GM23338 (cell line): ENCODE measurements around the gene CYSLTR2. TPM values are rescaled to one million over a fixed set of nuclear protein-coding genes. Genes with fewer than 3 reads are reported as not detected.
"Not testable (repeated sequence)": the region's sequence is repeated elsewhere in the genome, so short reads cannot be mapped to it uniquely, and the experiment has no call there.

Experiments
- ATAC-seq: fragments of 200-7000 bp; cut with Tn5 transposase; 3 replicates; pipeline ENCODE4 v1.9.1; 2020
- DNase-seq: peaks from one replicate; pipeline ENCODE4 v3.0.0-alpha.2; 2015; ENCODE audit warnings: low spot score
- H2AFZ ChIP-seq: fragments of 200-600 bp; sonication (generic); 2 replicates; pipeline ENCODE4 v1.8.0; 2016; ENCODE audit warnings: antibody characterized with exemption, mild to moderate bottlenecking, moderate library complexity
- H3F3A ChIP-seq: fragments of 200-600 bp; sonication (generic); replicated peaks from 2 replicates; pipeline ENCODE4 v1.8.0; 2017; ENCODE audit warnings: antibody characterized with exemption, mixed run types, low read depth
- H3K27ac ChIP-seq: fragments of 200-600 bp; sonication (generic); 2 replicates; pipeline ENCODE4 v1.6.1; 2016; ENCODE audit warnings: low read depth
- H3K27me3 ChIP-seq: fragments of 200-600 bp; sonication (generic); 2 replicates; pipeline ENCODE4 v1.8.0; 2016; ENCODE audit warnings: mild to moderate bottlenecking, mixed run types, moderate library complexity; ENCODE audit not compliant: insufficient read depth
- H3K36me3 ChIP-seq: fragments of 200-600 bp; sonication (generic); 2 replicates; pipeline ENCODE4 v1.8.0; 2016; ENCODE audit warnings: mild to moderate bottlenecking; ENCODE audit not compliant: insufficient read depth
- H3K4me1 ChIP-seq: fragments of 200-600 bp; sonication (generic); 2 replicates; pipeline ENCODE4 v1.8.0; 2016; ENCODE audit warnings: mild to moderate bottlenecking, moderate library complexity; ENCODE audit not compliant: insufficient read depth
- H3K4me2 ChIP-seq: fragments of 200-600 bp; sonication (generic); 2 replicates; pipeline ENCODE4 v1.7.1; 2017; ENCODE audit warnings: mixed run types
- H3K4me3 ChIP-seq: fragments of 200-600 bp; sonication (generic); 2 replicates; pipeline ENCODE4 v1.6.1; 2016; ENCODE audit warnings: mixed run types
- H3K79me2 ChIP-seq: fragments of 200-600 bp; sonication (generic); replicated peaks from 2 replicates; pipeline ENCODE4 v1.8.0; 2017; ENCODE audit warnings: mild to moderate bottlenecking; ENCODE audit not compliant: insufficient read depth
- H3K9me2 ChIP-seq: fragments of 200-600 bp; sonication (generic); 2 replicates; pipeline ENCODE4 v1.8.0; 2017; ENCODE audit not compliant: insufficient read depth
- H4K20me1 ChIP-seq: fragments of 200-600 bp; sonication (generic); replicated peaks from 2 replicates; pipeline ENCODE4 v1.8.0; 2017; ENCODE audit warnings: mild to moderate bottlenecking; ENCODE audit not compliant: insufficient read depth
- H3K27ac Mint-ChIP-seq: 2 replicates; pipeline ENCODE4 v1.8.0; 2020; ENCODE audit warnings: inconsistent platforms, mild to moderate bottlenecking, moderate library complexity, mixed read lengths
- H3K27me3 Mint-ChIP-seq: 3 replicates; pipeline ENCODE4 v1.8.0; 2022; ENCODE audit warnings: low read depth, mild to moderate bottlenecking, moderate library complexity, mixed read lengths, inconsistent platforms; ENCODE audit not compliant: insufficient read depth, poor library complexity
- H3K36me3 Mint-ChIP-seq: 3 replicates; pipeline ENCODE4 v1.8.0; 2021; ENCODE audit warnings: low read depth, mild to moderate bottlenecking, inconsistent platforms, moderate library complexity, mixed read lengths
- H3K4me1 Mint-ChIP-seq: 3 replicates; pipeline ENCODE4 v1.8.0; 2020; ENCODE audit warnings: mild to moderate bottlenecking, inconsistent platforms, mixed read lengths
- H3K4me3 Mint-ChIP-seq: 3 replicates; pipeline ENCODE4 v1.8.0; 2021; ENCODE audit warnings: moderate library complexity, mild to moderate bottlenecking, inconsistent platforms, mixed read lengths
- H3K9me3 Mint-ChIP-seq: 3 replicates; pipeline ENCODE4 v1.8.0; 2020; ENCODE audit warnings: moderate library complexity, mild to moderate bottlenecking, inconsistent platforms, mixed read lengths
- JUNB ChIP-seq: IDR thresholded peaks from one replicate; pipeline ENCODE4 v1.6.1; 2016; ENCODE audit warnings: antibody characterized with exemption; ENCODE audit not compliant: unreplicated experiment
- NANOG ChIP-seq: IDR thresholded peaks from 2 replicates; pipeline ENCODE4 v1.6.1; 2016; ENCODE audit warnings: antibody characterized with exemption, borderline replicate concordance
- POLR2AphosphoS5 ChIP-seq: IDR thresholded peaks from 2 replicates; pipeline ENCODE4 v1.6.1; 2016; ENCODE audit warnings: antibody characterized with exemption, low read depth
- ZNF114 ChIP-seq: fragments of 250-450 bp; sonication (Bioruptor Pico); IDR thresholded peaks from 2 replicates; pipeline ENCODE4 v1.5.0; 2020; ENCODE audit warnings: mild to moderate bottlenecking, moderate library complexity
- ZNF331 ChIP-seq: fragments of 250-450 bp; sonication (Bioruptor Pico); IDR thresholded peaks from 2 replicates; pipeline ENCODE4 v1.5.0; 2020; ENCODE audit warnings: low read depth, mild to moderate bottlenecking, moderate library complexity
- polyA plus RNA-seq: library from polyadenylated mRNA; unstranded; fragments of >200 nt; fragmentation: Nextera tagmentation; extraction: Ambion mirVana; gene quantifications from 2 replicates; pipeline ENCODE4 v1.2.1, GENCODE V29; 2016
- total RNA-seq: library from RNA; depleted of rRNA; stranded (reverse); fragments of >200 nt; shearing (Covaris generic); gene quantifications from 2 replicates; pipeline ENCODE4 v1.2.3, GENCODE V29; 2014
- TF ChIP-seq, protein P1 (sequence below): fragments of 250-450 bp; sonication (Bioruptor Pico); IDR thresholded peaks from 2 replicates; pipeline ENCODE4 v1.5.0; 2020; ENCODE audit warnings: mild to moderate bottlenecking, moderate library complexity
- TF ChIP-seq, protein P2 (sequence below): IDR thresholded peaks from one replicate; pipeline ENCODE4 v1.6.1; 2018; ENCODE audit warnings: antibody characterized with exemption; ENCODE audit not compliant: unreplicated experiment

CYSLTR2 gene
- total and polyA plus RNA-seq, 2 experiments from 2014 or later = not detected

DNA sequence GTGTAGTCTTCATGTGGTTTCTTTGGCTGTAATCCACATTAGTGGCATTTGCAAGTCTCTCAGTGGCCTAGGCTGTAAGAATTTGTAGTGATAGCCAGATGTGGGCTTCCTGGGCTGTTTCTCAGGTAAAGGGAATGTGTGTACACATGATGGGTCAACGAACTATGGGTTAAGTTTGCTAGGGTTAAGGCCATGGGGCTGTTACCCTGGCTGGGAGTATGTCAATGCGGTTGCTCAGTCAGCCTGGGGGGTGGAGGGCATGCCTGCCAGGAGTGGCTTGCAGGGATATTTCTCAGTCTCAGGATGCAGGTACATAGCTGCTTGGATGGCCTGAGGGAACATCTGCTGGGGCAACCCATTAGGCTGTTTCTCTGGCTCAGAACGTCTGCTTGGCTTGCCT is 13.4 kb downstream of the CYSLTR2 start:
- Histone ChIP-seq H3K4me2 (no peak overlapping the region), H3K9me2 (peaks cover 3% of the 10 kb centered on the region; the same call in 1 of the 2 replicates), H3K36me3 (no peaks in the 10 kb centered on the region), H3K79me2 (no peaks in the 10 kb centered on the region), H3F3A (no peaks in the 10 kb centered on the region), H3K27me3 (no peaks in the 10 kb centered on the region), H2AFZ (no peak overlapping the region), H3K27ac (no peak overlapping the region), H3K4me3 (no peak overlapping the region), H4K20me1 (no peaks in the 10 kb centered on the region), H3K4me1 (no peaks in the 10 kb centered on the region)
- Mint-ChIP-seq H3K36me3 (peaks cover 12% of the 10 kb centered on the region; the same call in 2 of the 3 replicates), H3K9me3 (peaks cover 42% of the 10 kb centered on the region), H3K4me3 (no peak overlapping the region), H3K27me3 (no peaks in the 10 kb centered on the region), H3K4me1 (no peaks in the 10 kb centered on the region), H3K27ac (no peak overlapping the region)
- no peak for DNase-seq
- no peak for TF ChIP-seq POLR2AphosphoS5
- TF ChIP-seq ZNF331 (CRISPR knock-in tag) = no peak
- no peak for TF ChIP-seq ZNF114 (CRISPR knock-in tag)
- TF ChIP-seq, protein P1, sequence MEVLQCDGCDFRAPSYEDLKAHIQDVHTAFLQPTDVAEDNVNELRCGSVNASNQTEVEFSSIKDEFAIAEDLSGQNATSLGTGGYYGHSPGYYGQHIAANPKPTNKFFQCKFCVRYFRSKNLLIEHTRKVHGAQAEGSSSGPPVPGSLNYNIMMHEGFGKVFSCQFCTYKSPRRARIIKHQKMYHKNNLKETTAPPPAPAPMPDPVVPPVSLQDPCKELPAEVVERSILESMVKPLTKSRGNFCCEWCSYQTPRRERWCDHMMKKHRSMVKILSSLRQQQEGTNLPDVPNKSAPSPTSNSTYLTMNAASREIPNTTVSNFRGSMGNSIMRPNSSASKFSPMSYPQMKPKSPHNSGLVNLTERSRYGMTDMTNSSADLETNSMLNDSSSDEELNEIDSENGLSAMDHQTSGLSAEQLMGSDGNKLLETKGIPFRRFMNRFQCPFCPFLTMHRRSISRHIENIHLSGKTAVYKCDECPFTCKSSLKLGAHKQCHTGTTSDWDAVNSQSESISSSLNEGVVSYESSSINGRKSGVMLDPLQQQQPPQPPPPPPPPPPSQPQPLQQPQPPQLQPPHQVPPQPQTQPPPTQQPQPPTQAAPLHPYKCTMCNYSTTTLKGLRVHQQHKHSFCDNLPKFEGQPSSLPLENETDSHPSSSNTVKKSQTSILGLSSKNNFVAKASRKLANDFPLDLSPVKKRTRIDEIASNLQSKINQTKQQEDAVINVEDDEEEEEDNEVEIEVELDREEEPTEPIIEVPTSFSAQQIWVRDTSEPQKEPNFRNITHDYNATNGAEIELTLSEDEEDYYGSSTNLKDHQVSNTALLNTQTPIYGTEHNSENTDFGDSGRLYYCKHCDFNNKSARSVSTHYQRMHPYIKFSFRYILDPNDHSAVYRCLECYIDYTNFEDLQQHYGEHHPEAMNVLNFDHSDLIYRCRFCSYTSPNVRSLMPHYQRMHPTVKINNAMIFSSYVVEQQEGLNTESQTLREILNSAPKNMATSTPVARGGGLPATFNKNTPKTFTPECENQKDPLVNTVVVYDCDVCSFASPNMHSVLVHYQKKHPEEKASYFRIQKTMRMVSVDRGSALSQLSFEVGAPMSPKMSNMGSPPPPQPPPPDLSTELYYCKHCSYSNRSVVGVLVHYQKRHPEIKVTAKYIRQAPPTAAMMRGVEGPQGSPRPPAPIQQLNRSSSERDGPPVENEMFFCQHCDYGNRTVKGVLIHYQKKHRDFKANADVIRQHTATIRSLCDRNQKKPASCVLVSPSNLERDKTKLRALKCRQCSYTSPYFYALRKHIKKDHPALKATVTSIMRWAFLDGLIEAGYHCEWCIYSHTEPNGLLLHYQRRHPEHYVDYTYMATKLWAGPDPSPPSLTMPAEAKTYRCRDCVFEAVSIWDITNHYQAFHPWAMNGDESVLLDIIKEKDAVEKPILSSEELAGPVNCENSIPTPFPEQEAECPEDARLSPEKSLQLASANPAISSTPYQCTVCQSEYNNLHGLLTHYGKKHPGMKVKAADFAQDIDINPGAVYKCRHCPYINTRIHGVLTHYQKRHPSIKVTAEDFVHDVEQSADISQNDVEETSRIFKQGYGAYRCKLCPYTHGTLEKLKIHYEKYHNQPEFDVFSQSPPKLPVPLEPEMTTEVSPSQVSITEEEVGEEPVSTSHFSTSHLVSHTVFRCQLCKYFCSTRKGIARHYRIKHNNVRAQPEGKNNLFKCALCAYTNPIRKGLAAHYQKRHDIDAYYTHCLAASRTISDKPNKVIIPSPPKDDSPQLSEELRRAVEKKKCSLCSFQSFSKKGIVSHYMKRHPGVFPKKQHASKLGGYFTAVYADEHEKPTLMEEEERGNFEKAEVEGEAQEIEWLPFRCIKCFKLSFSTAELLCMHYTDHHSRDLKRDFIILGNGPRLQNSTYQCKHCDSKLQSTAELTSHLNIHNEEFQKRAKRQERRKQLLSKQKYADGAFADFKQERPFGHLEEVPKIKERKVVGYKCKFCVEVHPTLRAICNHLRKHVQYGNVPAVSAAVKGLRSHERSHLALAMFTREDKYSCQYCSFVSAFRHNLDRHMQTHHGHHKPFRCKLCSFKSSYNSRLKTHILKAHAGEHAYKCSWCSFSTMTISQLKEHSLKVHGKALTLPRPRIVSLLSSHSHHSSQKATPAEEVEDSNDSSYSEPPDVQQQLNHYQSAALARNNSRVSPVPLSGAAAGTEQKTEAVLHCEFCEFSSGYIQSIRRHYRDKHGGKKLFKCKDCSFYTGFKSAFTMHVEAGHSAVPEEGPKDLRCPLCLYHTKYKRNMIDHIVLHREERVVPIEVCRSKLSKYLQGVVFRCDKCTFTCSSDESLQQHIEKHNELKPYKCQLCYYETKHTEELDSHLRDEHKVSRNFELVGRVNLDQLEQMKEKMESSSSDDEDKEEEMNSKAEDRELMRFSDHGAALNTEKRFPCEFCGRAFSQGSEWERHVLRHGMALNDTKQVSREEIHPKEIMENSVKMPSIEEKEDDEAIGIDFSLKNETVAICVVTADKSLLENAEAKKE = no peak
- TF ChIP-seq, protein P2, sequence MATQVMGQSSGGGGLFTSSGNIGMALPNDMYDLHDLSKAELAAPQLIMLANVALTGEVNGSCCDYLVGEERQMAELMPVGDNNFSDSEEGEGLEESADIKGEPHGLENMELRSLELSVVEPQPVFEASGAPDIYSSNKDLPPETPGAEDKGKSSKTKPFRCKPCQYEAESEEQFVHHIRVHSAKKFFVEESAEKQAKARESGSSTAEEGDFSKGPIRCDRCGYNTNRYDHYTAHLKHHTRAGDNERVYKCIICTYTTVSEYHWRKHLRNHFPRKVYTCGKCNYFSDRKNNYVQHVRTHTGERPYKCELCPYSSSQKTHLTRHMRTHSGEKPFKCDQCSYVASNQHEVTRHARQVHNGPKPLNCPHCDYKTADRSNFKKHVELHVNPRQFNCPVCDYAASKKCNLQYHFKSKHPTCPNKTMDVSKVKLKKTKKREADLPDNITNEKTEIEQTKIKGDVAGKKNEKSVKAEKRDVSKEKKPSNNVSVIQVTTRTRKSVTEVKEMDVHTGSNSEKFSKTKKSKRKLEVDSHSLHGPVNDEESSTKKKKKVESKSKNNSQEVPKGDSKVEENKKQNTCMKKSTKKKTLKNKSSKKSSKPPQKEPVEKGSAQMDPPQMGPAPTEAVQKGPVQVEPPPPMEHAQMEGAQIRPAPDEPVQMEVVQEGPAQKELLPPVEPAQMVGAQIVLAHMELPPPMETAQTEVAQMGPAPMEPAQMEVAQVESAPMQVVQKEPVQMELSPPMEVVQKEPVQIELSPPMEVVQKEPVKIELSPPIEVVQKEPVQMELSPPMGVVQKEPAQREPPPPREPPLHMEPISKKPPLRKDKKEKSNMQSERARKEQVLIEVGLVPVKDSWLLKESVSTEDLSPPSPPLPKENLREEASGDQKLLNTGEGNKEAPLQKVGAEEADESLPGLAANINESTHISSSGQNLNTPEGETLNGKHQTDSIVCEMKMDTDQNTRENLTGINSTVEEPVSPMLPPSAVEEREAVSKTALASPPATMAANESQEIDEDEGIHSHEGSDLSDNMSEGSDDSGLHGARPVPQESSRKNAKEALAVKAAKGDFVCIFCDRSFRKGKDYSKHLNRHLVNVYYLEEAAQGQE = no peak
- no peak for TF ChIP-seq JUNB
- TF ChIP-seq NANOG = no peak
- no peak for ATAC-seq

GRCh38 chr13:48671421-48671820 is 17.7 kb downstream of the CYSLTR2 start:
- H3K27me3 ChIP-seq, H2AFZ ChIP-seq, DNase-seq, H3K27ac ChIP-seq, H4K20me1 ChIP-seq, H3K4me3 Mint-ChIP-seq, H3K79me2 ChIP-seq, ATAC-seq, H3K9me2 ChIP-seq, H3K27ac Mint-ChIP-seq, H3K4me1 ChIP-seq, H3K36me3 ChIP-seq, H3K27me3 Mint-ChIP-seq, H3K4me2 ChIP-seq, H3K4me3 ChIP-seq, H3K4me1 Mint-ChIP-seq, H3F3A ChIP-seq: not testable (repeated sequence)
- Mint-ChIP-seq H3K9me3 (peaks cover 60% of the 10 kb centered on the region), H3K36me3 (peaks cover 19% of the 10 kb centered on the region)
